ENCODE measurements around the gene HEPACAM. TPM values are rescaled to one million over a fixed set of nuclear protein-coding genes. Genes with fewer than 3 reads are reported as not detected.

The HEPACAM gene
- total RNA-seq, 1 experiment from 2014 or later: 0.11 TPM

DNA sequence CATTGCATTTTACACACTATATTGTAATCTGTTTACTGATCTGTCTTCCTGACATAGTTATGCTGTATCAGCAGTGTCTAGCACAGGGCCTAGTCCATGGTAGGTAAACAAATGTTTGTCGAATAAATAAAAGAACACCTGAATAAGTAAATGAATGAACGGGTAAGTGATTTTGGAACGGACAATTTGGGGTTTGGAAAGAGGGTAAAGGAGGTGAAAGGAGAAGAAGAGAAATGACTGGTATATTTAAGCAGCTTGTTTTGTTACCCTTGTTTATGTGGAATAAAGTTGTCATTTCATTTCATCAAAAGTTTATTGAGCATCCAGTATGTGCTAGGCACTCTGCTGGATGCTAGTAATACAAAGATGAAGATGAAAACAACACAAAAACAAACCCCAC lies 16.9 kb downstream of the HEPACAM start, which contains the start of gene HEPN1:
Gene HEPN1 (plus strand): TSS at position 301 of the 400 bp plus-strand sequence.
- Histone ChIP-seq H3K79me2 (ENCODE audit: low read length) (no peaks in the 10 kb centered on the region), H3K9me3 (ENCODE audit: low read length) (no peaks in the 10 kb centered on the region), H3K4me3 (ENCODE audit: low read length) (no peak within 1 kb of the TSS), H3K9ac (ENCODE audit: low read length) (no peak within 1 kb of the TSS), H4K20me1 (ENCODE audit: low read length) (no peaks in the 10 kb centered on the region), H3K27ac (ENCODE audit: low read length) (no peak within 1 kb of the TSS), H2AFZ (ENCODE audit: low read length) (no peak within 1 kb of the TSS), H3K4me2 (ENCODE audit: low read length) (no peak within 1 kb of the TSS), H3F3A (ENCODE audit: low read length, unreplicated experiment) (no peaks in the 10 kb centered on the region), H3K36me3 (ENCODE audit: low read depth, low read length) (no peaks in the 10 kb centered on the region), H3K9me2 (replicated peaks; ENCODE audit: low read length) (no peaks in the 10 kb centered on the region), H3K27me3 (ENCODE audit: low read length) (no peaks in the 10 kb centered on the region), H3K4me1 (ENCODE audit: insufficient read depth, low read length) (no peaks in the 10 kb centered on the region)
- no peak for ATAC-seq
- intact Hi-C loops (cut with micrococcal nuclease): no loop called here
- POLR2A ChIA-PET (ENCODE audit: unreplicated experiment): no interaction called here
- CTCF ChIA-PET: no interaction called here
- BruUV-seq (replicated peaks): no TSS peak
- DNase-seq: no peak
- TF ChIP-seq EZH2 (IDR thresholded peaks at IDR 0.05; ENCODE audit: low read length, unreplicated experiment) (no peak), EZH2phosphoT487 (IDR thresholded peaks at IDR 0.05; ENCODE audit: borderline replicate concordance, low read length) (no peak)
- TF ChIP-seq, protein P1, sequence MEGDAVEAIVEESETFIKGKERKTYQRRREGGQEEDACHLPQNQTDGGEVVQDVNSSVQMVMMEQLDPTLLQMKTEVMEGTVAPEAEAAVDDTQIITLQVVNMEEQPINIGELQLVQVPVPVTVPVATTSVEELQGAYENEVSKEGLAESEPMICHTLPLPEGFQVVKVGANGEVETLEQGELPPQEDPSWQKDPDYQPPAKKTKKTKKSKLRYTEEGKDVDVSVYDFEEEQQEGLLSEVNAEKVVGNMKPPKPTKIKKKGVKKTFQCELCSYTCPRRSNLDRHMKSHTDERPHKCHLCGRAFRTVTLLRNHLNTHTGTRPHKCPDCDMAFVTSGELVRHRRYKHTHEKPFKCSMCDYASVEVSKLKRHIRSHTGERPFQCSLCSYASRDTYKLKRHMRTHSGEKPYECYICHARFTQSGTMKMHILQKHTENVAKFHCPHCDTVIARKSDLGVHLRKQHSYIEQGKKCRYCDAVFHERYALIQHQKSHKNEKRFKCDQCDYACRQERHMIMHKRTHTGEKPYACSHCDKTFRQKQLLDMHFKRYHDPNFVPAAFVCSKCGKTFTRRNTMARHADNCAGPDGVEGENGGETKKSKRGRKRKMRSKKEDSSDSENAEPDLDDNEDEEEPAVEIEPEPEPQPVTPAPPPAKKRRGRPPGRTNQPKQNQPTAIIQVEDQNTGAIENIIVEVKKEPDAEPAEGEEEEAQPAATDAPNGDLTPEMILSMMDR (conservative IDR thresholded peaks at IDR 0.05; ENCODE audit: low read depth, low read length): no peak

DNA sequence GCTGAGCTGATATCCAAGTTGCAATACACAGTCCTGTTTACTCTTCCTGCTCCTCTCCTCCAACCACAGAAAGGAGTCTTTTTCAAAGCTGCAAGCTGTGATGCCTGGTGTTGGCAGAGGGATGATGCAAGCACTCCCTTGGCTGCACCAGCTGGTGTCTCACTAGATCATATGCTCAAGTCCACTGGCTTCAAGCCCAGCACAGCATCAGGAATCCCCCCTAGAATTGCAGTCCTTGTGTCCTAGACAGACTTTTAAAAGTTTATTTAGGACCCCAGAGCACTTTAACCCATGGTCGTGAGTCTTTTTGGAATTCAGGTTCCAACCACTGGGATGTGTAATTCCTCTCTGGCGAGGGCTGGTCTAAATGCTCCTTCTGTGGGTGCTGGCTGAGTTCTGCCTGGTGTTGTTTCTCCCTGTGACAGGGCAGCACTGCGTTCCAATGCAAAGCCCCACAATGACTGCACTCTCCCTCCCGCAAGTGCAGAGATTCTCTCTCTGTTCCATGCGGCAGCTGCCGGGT lies 18.7 kb downstream of the HEPACAM start:
- ChIA-PET CTCF (interaction anchor here (0.6 kb wide), 1 partner anchor 10 kb away, joined by 3 read pairs; no protein-coding TSS in a partner anchor), POLR2A (ENCODE audit: unreplicated experiment) (no interaction called here)
- H3K9ac ChIP-seq (ENCODE audit: low read length): no peak overlapping the region
- H3K9me3 ChIP-seq (ENCODE audit: low read length): no peaks in the 10 kb centered on the region
- H2AFZ ChIP-seq (ENCODE audit: low read length): no peak overlapping the region
- BruUV-seq (replicated peaks): no TSS peak
- H3K4me1 ChIP-seq (ENCODE audit: insufficient read depth, low read length): no peaks in the 10 kb centered on the region
- H3K79me2 ChIP-seq (ENCODE audit: low read length): no peaks in the 10 kb centered on the region
- DNase-seq (no peak), ATAC-seq (no peak)
- no peak overlapping the region for H3K4me2 ChIP-seq (ENCODE audit: low read length)
- H3K36me3 ChIP-seq (ENCODE audit: low read depth, low read length): no peaks in the 10 kb centered on the region
- no peaks in the 10 kb centered on the region for H3F3A ChIP-seq (ENCODE audit: low read length, unreplicated experiment)
- H4K20me1 ChIP-seq (ENCODE audit: low read length): no peaks in the 10 kb centered on the region
- TF ChIP-seq, protein P1 (conservative IDR thresholded peaks at IDR 0.05; ENCODE audit: low read depth, low read length): no peak
- no peak for TF ChIP-seq EZH2phosphoT487 (IDR thresholded peaks at IDR 0.05; ENCODE audit: borderline replicate concordance, low read length)
- no peak for TF ChIP-seq EZH2 (IDR thresholded peaks at IDR 0.05; ENCODE audit: low read length, unreplicated experiment)
- no peaks in the 10 kb centered on the region for H3K9me2 ChIP-seq (replicated peaks; ENCODE audit: low read length)
- no peaks in the 10 kb centered on the region for H3K27me3 ChIP-seq (ENCODE audit: low read length)
- no peak overlapping the region for H3K4me3 ChIP-seq (ENCODE audit: low read length)
- H3K27ac ChIP-seq (ENCODE audit: low read length): no peak overlapping the region
- intact Hi-C loops (cut with micrococcal nuclease): no loop called here

DNA sequence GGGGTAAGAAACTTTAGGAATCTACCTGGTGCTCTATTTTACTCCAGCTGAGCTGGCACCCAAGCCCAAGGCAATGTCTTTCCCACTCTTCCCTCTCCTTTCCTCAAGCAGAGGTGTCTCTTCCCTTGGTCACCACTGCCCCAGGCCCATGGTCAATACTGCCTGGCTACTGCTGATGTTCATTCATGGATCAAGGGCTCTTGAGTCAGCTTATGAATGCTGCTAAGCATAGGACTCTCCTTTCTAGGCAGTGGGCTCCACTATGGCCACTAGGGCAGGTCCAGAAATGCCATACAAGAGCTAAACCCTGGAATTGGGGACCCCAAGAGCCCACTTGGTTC lies 19.5 kb downstream of the HEPACAM start:
- H3K9ac ChIP-seq (ENCODE audit: low read length): no peak overlapping the region
- CTCF ChIA-PET: no interaction called here
- H3K36me3 ChIP-seq (ENCODE audit: low read depth, low read length): no peaks in the 10 kb centered on the region
- BruUV-seq (replicated peaks): no TSS peak
- peaks cover 4% of the 10 kb centered on the region; the same call in 1 of the 2 replicates for H3K9me3 ChIP-seq (ENCODE audit: low read length)
- intact Hi-C loops (cut with micrococcal nuclease): no loop called here
- H3K4me3 ChIP-seq (ENCODE audit: low read length): no peak overlapping the region
- H3K4me1 ChIP-seq (ENCODE audit: insufficient read depth, low read length): no peaks in the 10 kb centered on the region
- H3K79me2 ChIP-seq (ENCODE audit: low read length): no peaks in the 10 kb centered on the region
- no peak overlapping the region for H3K4me2 ChIP-seq (ENCODE audit: low read length)
- no peaks in the 10 kb centered on the region for H3K9me2 ChIP-seq (replicated peaks; ENCODE audit: low read length)
- H3K27me3 ChIP-seq (ENCODE audit: low read length): no peaks in the 10 kb centered on the region
- POLR2A ChIA-PET (ENCODE audit: unreplicated experiment): no interaction called here
- TF ChIP-seq EZH2 (IDR thresholded peaks at IDR 0.05; ENCODE audit: low read length, unreplicated experiment) (no peak), EZH2phosphoT487 (IDR thresholded peaks at IDR 0.05; ENCODE audit: borderline replicate concordance, low read length) (no peak)
- TF ChIP-seq, protein P1 (conservative IDR thresholded peaks at IDR 0.05; ENCODE audit: low read depth, low read length): no peak
- no peaks in the 10 kb centered on the region for H3F3A ChIP-seq (ENCODE audit: low read length, unreplicated experiment)
- H4K20me1 ChIP-seq (ENCODE audit: low read length): no peaks in the 10 kb centered on the region
- ATAC-seq (no peak), DNase-seq (no peak)
- no peak overlapping the region for H2AFZ ChIP-seq (ENCODE audit: low read length)
- H3K27ac ChIP-seq (ENCODE audit: low read length): no peak overlapping the region

Measured in PC-3 (cell line).